ENCODE results near the gene CYP2A7. TPM values are rescaled to one million over a fixed set of nuclear protein-coding genes. Genes with fewer than 3 reads are reported as not detected.

The CYP2A7 gene
- total and polyA plus RNA-seq, 2 of the 8 experiments (the other 6 are each of a cell fraction or from before 2014, with no cell fraction given), result 0.23 TPM; not detected in 1

DNA sequence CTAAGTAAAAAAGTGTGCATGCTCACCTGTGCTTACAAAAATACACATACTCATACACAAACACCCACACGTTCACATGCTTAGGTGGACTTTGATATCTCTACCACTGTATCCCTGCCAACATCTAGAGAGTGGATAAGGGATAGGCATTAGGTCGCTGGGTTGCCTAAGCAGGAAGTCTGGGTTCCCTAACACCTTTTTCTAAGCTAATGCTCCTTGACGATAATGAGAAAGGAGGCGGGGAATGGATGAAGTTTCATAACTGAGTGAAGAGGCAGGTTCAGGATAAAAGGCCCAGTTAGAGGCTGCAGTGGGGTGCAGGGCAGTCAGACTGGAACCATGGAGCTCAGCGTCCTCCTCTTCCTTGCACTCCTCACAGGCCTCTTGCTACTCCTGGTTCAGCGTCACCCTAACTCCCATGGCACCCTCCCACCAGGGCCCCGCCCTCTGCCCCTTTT lies 41.9 kb upstream of the CYP2A7 start (continued):
- TF ChIP-seq, protein P1, sequence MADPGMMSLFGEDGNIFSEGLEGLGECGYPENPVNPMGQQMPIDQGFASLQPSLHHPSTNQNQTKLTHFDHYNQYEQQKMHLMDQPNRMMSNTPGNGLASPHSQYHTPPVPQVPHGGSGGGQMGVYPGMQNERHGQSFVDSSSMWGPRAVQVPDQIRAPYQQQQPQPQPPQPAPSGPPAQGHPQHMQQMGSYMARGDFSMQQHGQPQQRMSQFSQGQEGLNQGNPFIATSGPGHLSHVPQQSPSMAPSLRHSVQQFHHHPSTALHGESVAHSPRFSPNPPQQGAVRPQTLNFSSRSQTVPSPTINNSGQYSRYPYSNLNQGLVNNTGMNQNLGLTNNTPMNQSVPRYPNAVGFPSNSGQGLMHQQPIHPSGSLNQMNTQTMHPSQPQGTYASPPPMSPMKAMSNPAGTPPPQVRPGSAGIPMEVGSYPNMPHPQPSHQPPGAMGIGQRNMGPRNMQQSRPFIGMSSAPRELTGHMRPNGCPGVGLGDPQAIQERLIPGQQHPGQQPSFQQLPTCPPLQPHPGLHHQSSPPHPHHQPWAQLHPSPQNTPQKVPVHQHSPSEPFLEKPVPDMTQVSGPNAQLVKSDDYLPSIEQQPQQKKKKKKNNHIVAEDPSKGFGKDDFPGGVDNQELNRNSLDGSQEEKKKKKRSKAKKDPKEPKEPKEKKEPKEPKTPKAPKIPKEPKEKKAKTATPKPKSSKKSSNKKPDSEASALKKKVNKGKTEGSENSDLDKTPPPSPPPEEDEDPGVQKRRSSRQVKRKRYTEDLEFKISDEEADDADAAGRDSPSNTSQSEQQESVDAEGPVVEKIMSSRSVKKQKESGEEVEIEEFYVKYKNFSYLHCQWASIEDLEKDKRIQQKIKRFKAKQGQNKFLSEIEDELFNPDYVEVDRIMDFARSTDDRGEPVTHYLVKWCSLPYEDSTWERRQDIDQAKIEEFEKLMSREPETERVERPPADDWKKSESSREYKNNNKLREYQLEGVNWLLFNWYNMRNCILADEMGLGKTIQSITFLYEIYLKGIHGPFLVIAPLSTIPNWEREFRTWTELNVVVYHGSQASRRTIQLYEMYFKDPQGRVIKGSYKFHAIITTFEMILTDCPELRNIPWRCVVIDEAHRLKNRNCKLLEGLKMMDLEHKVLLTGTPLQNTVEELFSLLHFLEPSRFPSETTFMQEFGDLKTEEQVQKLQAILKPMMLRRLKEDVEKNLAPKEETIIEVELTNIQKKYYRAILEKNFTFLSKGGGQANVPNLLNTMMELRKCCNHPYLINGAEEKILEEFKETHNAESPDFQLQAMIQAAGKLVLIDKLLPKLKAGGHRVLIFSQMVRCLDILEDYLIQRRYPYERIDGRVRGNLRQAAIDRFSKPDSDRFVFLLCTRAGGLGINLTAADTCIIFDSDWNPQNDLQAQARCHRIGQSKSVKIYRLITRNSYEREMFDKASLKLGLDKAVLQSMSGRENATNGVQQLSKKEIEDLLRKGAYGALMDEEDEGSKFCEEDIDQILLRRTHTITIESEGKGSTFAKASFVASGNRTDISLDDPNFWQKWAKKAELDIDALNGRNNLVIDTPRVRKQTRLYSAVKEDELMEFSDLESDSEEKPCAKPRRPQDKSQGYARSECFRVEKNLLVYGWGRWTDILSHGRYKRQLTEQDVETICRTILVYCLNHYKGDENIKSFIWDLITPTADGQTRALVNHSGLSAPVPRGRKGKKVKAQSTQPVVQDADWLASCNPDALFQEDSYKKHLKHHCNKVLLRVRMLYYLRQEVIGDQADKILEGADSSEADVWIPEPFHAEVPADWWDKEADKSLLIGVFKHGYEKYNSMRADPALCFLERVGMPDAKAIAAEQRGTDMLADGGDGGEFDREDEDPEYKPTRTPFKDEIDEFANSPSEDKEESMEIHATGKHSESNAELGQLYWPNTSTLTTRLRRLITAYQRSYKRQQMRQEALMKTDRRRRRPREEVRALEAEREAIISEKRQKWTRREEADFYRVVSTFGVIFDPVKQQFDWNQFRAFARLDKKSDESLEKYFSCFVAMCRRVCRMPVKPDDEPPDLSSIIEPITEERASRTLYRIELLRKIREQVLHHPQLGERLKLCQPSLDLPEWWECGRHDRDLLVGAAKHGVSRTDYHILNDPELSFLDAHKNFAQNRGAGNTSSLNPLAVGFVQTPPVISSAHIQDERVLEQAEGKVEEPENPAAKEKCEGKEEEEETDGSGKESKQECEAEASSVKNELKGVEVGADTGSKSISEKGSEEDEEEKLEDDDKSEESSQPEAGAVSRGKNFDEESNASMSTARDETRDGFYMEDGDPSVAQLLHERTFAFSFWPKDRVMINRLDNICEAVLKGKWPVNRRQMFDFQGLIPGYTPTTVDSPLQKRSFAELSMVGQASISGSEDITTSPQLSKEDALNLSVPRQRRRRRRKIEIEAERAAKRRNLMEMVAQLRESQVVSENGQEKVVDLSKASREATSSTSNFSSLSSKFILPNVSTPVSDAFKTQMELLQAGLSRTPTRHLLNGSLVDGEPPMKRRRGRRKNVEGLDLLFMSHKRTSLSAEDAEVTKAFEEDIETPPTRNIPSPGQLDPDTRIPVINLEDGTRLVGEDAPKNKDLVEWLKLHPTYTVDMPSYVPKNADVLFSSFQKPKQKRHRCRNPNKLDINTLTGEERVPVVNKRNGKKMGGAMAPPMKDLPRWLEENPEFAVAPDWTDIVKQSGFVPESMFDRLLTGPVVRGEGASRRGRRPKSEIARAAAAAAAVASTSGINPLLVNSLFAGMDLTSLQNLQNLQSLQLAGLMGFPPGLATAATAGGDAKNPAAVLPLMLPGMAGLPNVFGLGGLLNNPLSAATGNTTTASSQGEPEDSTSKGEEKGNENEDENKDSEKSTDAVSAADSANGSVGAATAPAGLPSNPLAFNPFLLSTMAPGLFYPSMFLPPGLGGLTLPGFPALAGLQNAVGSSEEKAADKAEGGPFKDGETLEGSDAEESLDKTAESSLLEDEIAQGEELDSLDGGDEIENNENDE (IDR thresholded peaks at IDR 0.05; ENCODE audit: insufficient replicate concordance, low read length), result no peak
- TF ChIP-seq TAF7 (optimal IDR thresholded peaks at IDR 0.05; ENCODE audit: borderline replicate concordance, low read depth, low read length) (no peak), HDAC2 (IDR thresholded peaks at IDR 0.05; ENCODE audit: borderline replicate concordance in 1 of 2, low read depth in 2 of 2, low read length in 2 of 2) (no peak), SUZ12 (IDR thresholded peaks at IDR 0.05; ENCODE audit: low read length) (no peak), BCL11A (IDR thresholded peaks at IDR 0.05; ENCODE audit: low read depth in 2 of 2, low read length in 2 of 2) (no peak)
- TF ChIP-seq, protein P2, sequence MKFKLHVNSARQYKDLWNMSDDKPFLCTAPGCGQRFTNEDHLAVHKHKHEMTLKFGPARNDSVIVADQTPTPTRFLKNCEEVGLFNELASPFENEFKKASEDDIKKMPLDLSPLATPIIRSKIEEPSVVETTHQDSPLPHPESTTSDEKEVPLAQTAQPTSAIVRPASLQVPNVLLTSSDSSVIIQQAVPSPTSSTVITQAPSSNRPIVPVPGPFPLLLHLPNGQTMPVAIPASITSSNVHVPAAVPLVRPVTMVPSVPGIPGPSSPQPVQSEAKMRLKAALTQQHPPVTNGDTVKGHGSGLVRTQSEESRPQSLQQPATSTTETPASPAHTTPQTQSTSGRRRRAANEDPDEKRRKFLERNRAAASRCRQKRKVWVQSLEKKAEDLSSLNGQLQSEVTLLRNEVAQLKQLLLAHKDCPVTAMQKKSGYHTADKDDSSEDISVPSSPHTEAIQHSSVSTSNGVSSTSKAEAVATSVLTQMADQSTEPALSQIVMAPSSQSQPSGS (IDR thresholded peaks at IDR 0.05; ENCODE audit: low read length), result no peak
